Measurements from ENCODE around the gene FARP1.
"Not testable (repeated sequence)": the region's sequence is repeated elsewhere in the genome, so short reads cannot be mapped to it uniquely, and the experiment has no call there.

Gene FARP1

GRCh38 chr13:98263841-98264240, 120.9 kb downstream of the FARP1 start:
- no peak for DNase-seq

GRCh38 chr13:98264877-98265276, 122.0 kb downstream of the FARP1 start:
- no peak for DNase-seq

- no peak for DNase-seq
Measured at GRCh38 chr13:98265692-98266551, 123.0 kb downstream of the FARP1 start.

GRCh38 chr13:98267080-98267912, 124.4 kb downstream of the FARP1 start:
- DNase-seq: no peak

- no peak for DNase-seq
Measured at GRCh38 chr13:98269386-98269785, 126.5 kb downstream of the FARP1 start.

- no peak for DNase-seq
Measured at GRCh38 chr13:98270819-98271218, 127.9 kb downstream of the FARP1 start.

GRCh38 chr13:98271646-98272045, 128.8 kb downstream of the FARP1 start:
- not testable (repeated sequence) for DNase-seq

GRCh38 chr13:98272549-98272948, 129.7 kb downstream of the FARP1 start:
- no peak for DNase-seq

GRCh38 chr13:98273067-98273823, 130.4 kb downstream of the FARP1 start:
- no peak for DNase-seq

GRCh38 chr13:98273824-98274742, 131.2 kb downstream of the FARP1 start:
- DNase-seq: no peak

GRCh38 chr13:98274921-98275487, 132.1 kb downstream of the FARP1 start:
- DNase-seq: no peak

GRCh38 chr13:98275681-98276171, 132.8 kb downstream of the FARP1 start:
- no peak for DNase-seq

- DNase-seq: no peak
Measured at GRCh38 chr13:98276486-98276885, 133.6 kb downstream of the FARP1 start.

GRCh38 chr13:98278068-98278724, 135.3 kb downstream of the FARP1 start:
- no peak for DNase-seq

GRCh38 chr13:98279473-98280175, 136.7 kb downstream of the FARP1 start:
- no peak for DNase-seq

GRCh38 chr13:98280176-98280510, 137.2 kb downstream of the FARP1 start:
- no peak for DNase-seq

GRCh38 chr13:98284679-98285078, 141.8 kb downstream of the FARP1 start:
- DNase-seq: peak; percentile 37

- no peak for DNase-seq
Measured at GRCh38 chr13:98285317-98285716, 142.4 kb downstream of the FARP1 start.

GRCh38 chr13:98285852-98286594, 143.1 kb downstream of the FARP1 start:
- DNase-seq: peak; percentile 36

GRCh38 chr13:98286799-98287198, 143.9 kb downstream of the FARP1 start:
- no peak for DNase-seq

Data from NCI-H1694 (cell line).